H9 (cell line): Measurements from ENCODE around the gene ADRB1. TPM values are rescaled to one million over a fixed set of nuclear protein-coding genes. Genes with fewer than 3 reads are reported as not detected.

ENCODE experiments used
- DNase-seq: peaks from one replicate; pipeline ENCODE4 v3.0.0-alpha.2; 2017
- H2AFZ ChIP-seq: one replicate; pipeline ENCODE4 v1.6.1; 2013; ENCODE audit warnings: mild to moderate bottlenecking, low read length, control low read depth, moderate library complexity
- H2AK5ac ChIP-seq: 2 replicates; pipeline ENCODE4 v1.6.1; 2013; ENCODE audit warnings: low read length, control low read depth, mixed read lengths; ENCODE audit not compliant: insufficient read length
- H2BK120ac ChIP-seq: one replicate; pipeline ENCODE4 v1.6.1; 2013; ENCODE audit warnings: low read depth, mild to moderate bottlenecking, low read length, control low read depth, inconsistent platforms; ENCODE audit not compliant: poor library complexity, severe bottlenecking
- H2BK12ac ChIP-seq: 2 replicates; pipeline ENCODE4 v1.6.1; 2013; ENCODE audit warnings: low read length, control low read depth, mixed read lengths, low read depth; ENCODE audit not compliant: insufficient read length
- H2BK15ac ChIP-seq: 2 replicates; pipeline ENCODE4 v1.6.1; 2013; ENCODE audit warnings: low read depth, low read length, control low read depth
- H2BK20ac ChIP-seq: one replicate; pipeline ENCODE4 v1.6.1; 2013; ENCODE audit warnings: low read depth, mild to moderate bottlenecking, low read length, control low read depth, inconsistent platforms; ENCODE audit not compliant: poor library complexity, severe bottlenecking
- H2BK5ac ChIP-seq: 2 replicates; pipeline ENCODE4 v1.6.1; 2013; ENCODE audit warnings: low read length, control low read depth, mixed read lengths; ENCODE audit not compliant: insufficient read length
- H3K14ac ChIP-seq: 2 replicates; pipeline ENCODE4 v1.6.1; 2013; ENCODE audit warnings: low read length, control low read depth; ENCODE audit not compliant: insufficient read depth
- H3K18ac ChIP-seq: 2 replicates; pipeline ENCODE4 v1.6.1; 2013; ENCODE audit warnings: low read depth, mild to moderate bottlenecking, mixed read lengths, low read length, control low read depth; ENCODE audit not compliant: insufficient read length
- H3K23ac ChIP-seq: 2 replicates; pipeline ENCODE4 v1.6.1; 2013; ENCODE audit warnings: low read length, control low read depth, mixed read lengths, low read depth; ENCODE audit not compliant: insufficient read length
- H3K23me2 ChIP-seq: 2 replicates; pipeline ENCODE4 v1.6.1; 2013; ENCODE audit warnings: low read depth, mild to moderate bottlenecking, mixed read lengths, low read length, control low read depth; ENCODE audit not compliant: insufficient read length, poor library complexity, severe bottlenecking
- H3K27ac ChIP-seq: 2 replicates; pipeline ENCODE4 v1.5.1; 2013; ENCODE audit warnings: low read length, control low read depth, mixed read lengths, low read depth; ENCODE audit not compliant: insufficient read length
- H3K27me3 ChIP-seq: 2 replicates; pipeline ENCODE4 v1.6.1; 2013; ENCODE audit warnings: low read length, control low read depth, inconsistent platforms; ENCODE audit not compliant: insufficient read depth
- H3K4ac ChIP-seq: 2 replicates; pipeline ENCODE4 v1.6.1; 2013; ENCODE audit warnings: low read depth, mild to moderate bottlenecking, control low read depth, inconsistent platforms, low read length, moderate library complexity
- H3K4me1 ChIP-seq: 2 replicates; pipeline ENCODE4 v1.6.1; 2013; ENCODE audit warnings: low read length, control low read depth, inconsistent platforms; ENCODE audit not compliant: insufficient read depth
- H3K4me2 ChIP-seq: 2 replicates; pipeline ENCODE4 v1.6.1; 2013; ENCODE audit warnings: low read length, control low read depth, mixed read lengths; ENCODE audit not compliant: insufficient read length, insufficient read depth
- H3K56ac ChIP-seq: 2 replicates; pipeline ENCODE4 v1.6.1; 2013; ENCODE audit warnings: low read depth, mild to moderate bottlenecking, mixed read lengths, low read length, control low read depth; ENCODE audit not compliant: insufficient read length
- H3K79me1 ChIP-seq: 2 replicates; pipeline ENCODE4 v1.6.1; 2013; ENCODE audit warnings: low read depth, mild to moderate bottlenecking, moderate library complexity, low read length, control low read depth, inconsistent platforms; ENCODE audit not compliant: insufficient read depth, poor library complexity, severe bottlenecking
- H3K79me2 ChIP-seq: 2 replicates; pipeline ENCODE4 v1.6.1; 2013; ENCODE audit warnings: low read length, control low read depth, inconsistent platforms; ENCODE audit not compliant: insufficient read depth
- H3K9ac ChIP-seq: 2 replicates; pipeline ENCODE4 v1.6.1; 2013; ENCODE audit warnings: low read length, control low read depth, mixed read lengths; ENCODE audit not compliant: insufficient read length; ENCODE audit errors: extremely low read depth
- H3K9me3 ChIP-seq: one replicate; pipeline ENCODE4 v1.6.1; 2013; ENCODE audit warnings: low read depth, low read length, inconsistent platforms; ENCODE audit not compliant: control insufficient read depth
- H3T11ph ChIP-seq: one replicate; pipeline ENCODE4 v1.6.1; 2013; ENCODE audit warnings: mild to moderate bottlenecking, low read length, control low read depth, inconsistent platforms
- H4K20me1 ChIP-seq: one replicate; pipeline ENCODE4 v1.6.1; 2013; ENCODE audit not compliant: control insufficient read depth, insufficient read length, insufficient read depth
- H4K5ac ChIP-seq: 2 replicates; pipeline ENCODE4 v1.6.1; 2013; ENCODE audit warnings: low read depth, mild to moderate bottlenecking, mixed read lengths, low read length, control low read depth; ENCODE audit not compliant: insufficient read length
- H4K8ac ChIP-seq: replicated peaks from 2 replicates; pipeline ENCODE4 v1.6.1; 2013; ENCODE audit warnings: low read length, control low read depth, mixed read lengths, low read depth; ENCODE audit not compliant: insufficient read length
- H4K91ac ChIP-seq: 2 replicates; pipeline ENCODE4 v1.6.1; 2013; ENCODE audit warnings: low read depth, mild to moderate bottlenecking, moderate library complexity, mixed read lengths, low read length, control low read depth; ENCODE audit not compliant: insufficient read length
- H3K27ac Mint-ChIP-seq, 3 experiments: 2 replicates in 2 of 3; 3 replicates in 1 of 3; pipeline ENCODE4 v1.8.0; 2020 to 2021; ENCODE audit warnings: mixed read lengths in 3 of 3, mild to moderate bottlenecking in 1 of 3, moderate library complexity in 1 of 3
- H3K27me3 Mint-ChIP-seq: 2 replicates; pipeline ENCODE4 v1.8.0; 2021; ENCODE audit warnings: low read depth, mild to moderate bottlenecking, moderate library complexity, mixed read lengths
- H3K36me3 Mint-ChIP-seq, 3 experiments: 2 replicates in 2 of 3; 3 replicates in 1 of 3; pipeline ENCODE4 v1.8.0; 2020 to 2021; ENCODE audit warnings: low read depth in 3 of 3, mixed read lengths in 3 of 3; ENCODE audit not compliant: insufficient read depth in 1 of 3
- H3K4me1 Mint-ChIP-seq, 2 experiments: 2 replicates each; pipeline ENCODE4 v1.8.0; 2020; ENCODE audit warnings: mixed read lengths in 2 of 2
- H3K4me3 Mint-ChIP-seq, 2 experiments: 2 replicates in 1 of 2; 3 replicates in 1 of 2; pipeline ENCODE4 v1.8.0; 2020 to 2021; ENCODE audit warnings: mild to moderate bottlenecking in 2 of 2, mixed read lengths in 2 of 2, moderate library complexity in 1 of 2
- H3K9me3 Mint-ChIP-seq, 2 experiments: 2 replicates in 1 of 2; 3 replicates in 1 of 2; pipeline ENCODE4 v1.8.0; 2020; ENCODE audit warnings: mild to moderate bottlenecking in 2 of 2, mixed read lengths in 2 of 2, moderate library complexity in 1 of 2
- CTCF ChIP-seq: fragments of 200-600 bp; sonication (generic); conservative IDR thresholded peaks from 3 replicates; pipeline ENCODE4 v1.8.0; 2021; ENCODE audit warnings: antibody characterized with exemption, mild to moderate bottlenecking
- WGBS: extraction: QIAGEN DNeasy Blood & Tissue Kit; methylation state at CpG from one replicate; pipeline ENCODE4 v1.1.7; 2013; ENCODE audit warnings: missing lambda C conversion rate, low lambda C conversion rate, mixed read lengths; ENCODE audit not compliant: insufficient read length; ENCODE audit errors: extremely low coverage; 5-methylcytosine and 5-hydroxymethylcytosine counted together
- total RNA-seq: library from RNA; stranded (reverse); gene quantifications from 2 replicates; pipeline ENCODE4 v1.2.1, GENCODE V29; 2021

ADRB1 gene
- total RNA-seq, 1 experiment from 2014 or later: 0.13 TPM

GRCh38 chr10:114075093-114075492 lies 31.4 kb downstream of the ADRB1 start:
- no peak overlapping the region for H3T11ph ChIP-seq
- no peak overlapping the region for H2BK120ac ChIP-seq
- no peak overlapping the region for H3K56ac ChIP-seq
- no peak for TF ChIP-seq CTCF
- no peaks in the 10 kb centered on the region for H3K9me3 ChIP-seq
- Mint-ChIP-seq H3K27me3 (peaks cover 9% of the 10 kb centered on the region), H3K36me3 (no peaks in the 10 kb centered on the region; a peak in 1 of 7 replicates), H3K27ac (no peak overlapping the region), H3K4me3 (no peak overlapping the region), H3K9me3 (no peaks in the 10 kb centered on the region; a peak in 1 of 5 replicates), H3K4me1 (peaks cover 0 to 6% of the 10 kb centered on the region in 2 experiments; a peak in 2 of 4 replicates)
- no peak overlapping the region for H2BK20ac ChIP-seq
- no peak for DNase-seq
- no peak overlapping the region for H4K91ac ChIP-seq
- no CpG with 5 or more reads among the region's 6 CpGs for WGBS
- no peak overlapping the region for H3K27ac ChIP-seq
- no peaks in the 10 kb centered on the region for H3K79me2 ChIP-seq
- H3K4ac ChIP-seq: no peak overlapping the region
- H2BK12ac ChIP-seq: no peak overlapping the region
- no peaks in the 10 kb centered on the region for H3K4me1 ChIP-seq
- H3K27me3 ChIP-seq: no peaks in the 10 kb centered on the region
- H4K5ac ChIP-seq: no peak overlapping the region
- no peak overlapping the region for H3K9ac ChIP-seq
- no peak overlapping the region for H3K4me2 ChIP-seq
- no peak overlapping the region for H2BK15ac ChIP-seq
- H3K23me2 ChIP-seq: no peaks in the 10 kb centered on the region
- H3K14ac ChIP-seq: no peak overlapping the region
- H4K20me1 ChIP-seq: no peaks in the 10 kb centered on the region
- H3K79me1 ChIP-seq: no peaks in the 10 kb centered on the region
- H2BK5ac ChIP-seq: no peak overlapping the region
- no peak overlapping the region for H2AFZ ChIP-seq
- H2AK5ac ChIP-seq: no peak overlapping the region
- no peak overlapping the region for H4K8ac ChIP-seq
- no peak overlapping the region for H3K18ac ChIP-seq
- no peak overlapping the region for H3K23ac ChIP-seq
